Activated gamma-delta T cell treated with anti-CD3 and anti-CD28 coated beads, Interleukin-2, amount 50 U/mL, for 16 hours (primary cell): Measurements from ENCODE around the gene RAB3C.
"Not testable (repeated sequence)": the region's sequence is repeated elsewhere in the genome, so short reads cannot be mapped to it uniquely, and the experiment has no call there.

Experiments
- DNase-seq: peaks from one replicate; pipeline ENCODE4 v3.0.0-alpha.2; 2020; ENCODE audit warnings: low read depth

Gene RAB3C

GRCh38 chr5:58582803-58583491, at the start of gene RAB3C:
Gene RAB3C, plus strand, starts transcription at chr5:58583075. Its CDS starts 134 bp downstream, at chr5:58583209.
- no peak for DNase-seq

GRCh38 chr5:58541935-58542334, 40.9 kb upstream of the RAB3C start:
- not testable (repeated sequence) for DNase-seq

GRCh38 chr5:58542709-58543108, 40.2 kb upstream of the RAB3C start:
- DNase-seq: no peak

- DNase-seq: no peak
Observed at GRCh38 chr5:58543723-58544122, 39.2 kb upstream of the RAB3C start.

DNA sequence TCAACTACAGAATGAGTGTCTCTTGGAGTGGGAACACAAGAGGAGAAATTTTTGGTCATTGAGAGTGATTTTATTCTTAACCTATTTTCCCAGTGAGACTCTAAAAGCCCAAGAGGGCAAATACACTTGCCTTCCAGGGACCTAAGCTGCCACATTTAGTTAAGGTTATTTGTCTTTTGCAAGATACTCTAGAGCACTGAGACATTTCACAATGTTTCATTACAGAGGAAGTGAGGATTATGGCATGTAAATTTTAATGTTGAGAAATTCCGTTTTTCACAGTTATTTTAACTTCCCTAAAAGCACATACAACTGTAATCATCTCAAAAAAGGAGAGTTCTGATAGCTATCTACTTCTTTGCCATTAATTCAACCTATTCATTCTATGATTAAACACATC, 38.7 kb upstream of the RAB3C start:
- no peak for DNase-seq

DNA sequence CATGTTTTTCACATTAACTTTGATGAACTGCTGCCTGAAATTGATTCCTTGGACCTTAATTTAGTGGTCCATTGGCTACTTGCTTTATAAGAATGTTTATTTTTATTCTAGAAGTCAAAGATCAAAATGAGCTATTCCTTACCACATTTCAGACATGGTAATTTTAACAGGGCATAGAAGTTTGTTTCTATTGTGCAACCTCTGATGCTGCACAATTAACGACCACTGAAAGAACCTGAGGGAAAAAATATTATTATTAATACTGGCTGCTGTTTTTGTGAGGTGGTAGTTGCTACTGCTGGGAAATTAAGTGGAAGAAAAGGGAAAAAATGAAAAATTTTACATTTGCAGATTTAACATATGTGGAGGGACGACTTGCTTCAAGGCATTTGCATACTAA, 37.9 kb upstream of the RAB3C start:
- DNase-seq: no peak

DNA sequence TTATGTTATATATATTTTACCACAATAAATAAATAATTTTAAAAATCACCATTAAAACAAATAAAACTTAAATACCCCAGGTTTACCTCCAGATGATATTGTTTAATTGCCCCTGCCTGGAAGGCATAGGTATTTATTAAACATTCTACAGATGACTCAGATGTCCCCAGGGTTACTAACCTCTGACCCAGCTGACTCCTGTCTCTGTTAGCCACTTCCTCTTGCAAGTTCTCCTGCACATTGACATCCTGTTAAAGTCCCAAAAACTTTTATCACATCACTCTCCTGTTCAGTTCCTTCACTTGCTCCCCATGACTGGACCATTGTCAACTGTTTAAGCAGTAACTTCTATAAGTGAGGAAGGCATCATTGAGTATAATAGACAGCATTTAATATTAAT, 37.0 kb upstream of the RAB3C start:
- DNase-seq: no peak

- no peak for DNase-seq
Observed at GRCh38 chr5:58548068-58548467, 34.8 kb upstream of the RAB3C start.

DNA sequence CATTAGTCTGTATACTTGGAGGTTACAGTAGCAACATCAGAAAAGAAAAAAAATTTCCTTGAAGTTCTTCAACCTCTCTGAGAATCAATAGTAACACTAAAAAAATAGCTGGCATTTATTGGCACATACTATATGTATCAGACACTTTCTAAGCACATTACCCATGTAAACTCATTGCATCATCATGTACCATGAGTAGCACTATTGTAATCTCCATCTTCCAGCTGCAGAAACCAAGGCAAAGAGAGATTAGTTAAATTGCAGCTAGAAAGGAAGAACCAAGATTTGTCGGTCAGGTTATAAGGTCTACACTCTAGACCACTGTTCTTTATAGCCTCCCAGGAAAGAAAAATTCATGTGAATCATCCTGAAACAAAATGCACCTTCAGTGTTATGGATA, 31.4 kb upstream of the RAB3C start:
- DNase-seq: no peak

DNA sequence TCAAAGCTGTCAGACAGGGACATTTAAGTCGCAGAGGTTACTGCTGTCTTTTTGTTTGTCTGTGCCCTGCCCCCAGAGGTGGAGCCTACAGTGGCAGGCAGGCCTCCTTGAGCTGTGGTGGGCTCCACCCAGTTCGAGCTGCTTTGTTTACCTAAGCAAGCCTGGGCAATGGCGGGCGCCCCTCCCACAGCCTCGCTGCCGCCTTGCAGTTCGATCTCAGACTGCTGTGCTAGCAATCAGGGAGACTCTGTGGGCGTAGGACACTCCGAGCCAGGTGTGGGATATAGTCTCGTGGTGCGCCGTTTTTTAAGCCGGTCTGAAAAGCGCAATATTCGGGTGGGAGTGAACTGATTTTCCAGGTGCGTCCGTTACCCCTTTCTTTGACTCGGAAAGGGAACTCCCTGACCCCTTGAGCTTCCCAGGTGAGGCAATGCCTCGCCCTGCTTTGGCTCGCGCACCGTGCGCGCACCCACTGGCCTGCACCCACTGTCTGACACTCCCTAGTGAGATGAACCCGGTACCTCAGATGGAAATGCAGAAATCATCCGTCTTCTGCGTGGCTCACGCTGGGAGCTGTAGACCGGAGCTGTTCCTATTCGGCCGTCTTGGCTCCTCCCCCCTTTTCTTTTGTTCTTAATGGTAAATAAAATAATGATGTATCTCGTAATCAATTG, 25.1 kb upstream of the RAB3C start:
- DNase-seq: not testable (repeated sequence)

- DNase-seq: not testable (repeated sequence)
Observed at GRCh38 chr5:58563016-58563700, 19.7 kb upstream of the RAB3C start.

DNA sequence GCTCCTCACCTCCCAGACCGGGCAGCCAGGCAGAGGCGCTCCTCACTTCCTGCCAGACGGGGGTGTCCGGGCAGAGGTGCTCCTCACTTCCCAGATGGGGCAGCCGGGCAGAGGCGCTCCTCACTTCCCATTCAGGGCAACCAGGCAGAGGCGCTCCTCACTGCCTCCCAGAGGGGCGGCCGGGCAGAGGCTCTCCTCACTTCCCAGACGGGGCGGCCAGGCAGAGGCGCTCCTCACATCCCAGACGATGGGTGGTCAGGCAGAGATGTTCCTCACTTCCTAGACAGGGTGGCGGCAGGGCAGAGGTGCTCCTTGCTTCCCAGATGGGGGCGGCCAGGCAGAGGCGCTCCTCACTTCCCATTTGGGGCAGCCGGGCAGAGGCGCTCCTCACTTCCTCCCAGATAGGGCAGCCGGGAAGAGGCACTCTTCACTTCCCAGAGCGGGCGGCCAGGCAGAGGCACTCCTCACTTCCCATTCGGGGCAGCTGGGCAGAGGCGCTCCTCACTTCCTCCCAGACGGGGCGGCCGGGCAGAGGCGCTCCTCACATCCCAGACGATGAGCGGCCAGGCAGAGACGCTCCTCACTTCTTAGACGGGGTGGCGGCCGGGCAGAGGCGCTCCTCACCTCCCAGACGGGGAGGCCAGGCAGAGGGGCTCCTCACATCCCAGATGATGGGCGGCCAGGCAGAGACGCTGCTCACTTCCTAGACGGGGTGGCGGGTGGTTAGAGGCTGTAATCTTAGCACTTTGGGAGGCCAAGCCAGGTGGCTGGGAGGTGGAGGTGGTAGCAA, 18.6 kb upstream of the RAB3C start:
- not testable (repeated sequence) for DNase-seq

GRCh38 chr5:58565033-58565432, 17.8 kb upstream of the RAB3C start:
- no peak for DNase-seq

GRCh38 chr5:58571501-58571900, 11.4 kb upstream of the RAB3C start:
- DNase-seq: no peak

GRCh38 chr5:58572973-58573372, 9.9 kb upstream of the RAB3C start:
- not testable (repeated sequence) for DNase-seq

GRCh38 chr5:58579781-58580180, 3.1 kb upstream of the RAB3C start:
- no peak for DNase-seq

- DNase-seq: no peak
Observed at GRCh38 chr5:58582019-58582802, 664 bp upstream of the RAB3C start.

DNA sequence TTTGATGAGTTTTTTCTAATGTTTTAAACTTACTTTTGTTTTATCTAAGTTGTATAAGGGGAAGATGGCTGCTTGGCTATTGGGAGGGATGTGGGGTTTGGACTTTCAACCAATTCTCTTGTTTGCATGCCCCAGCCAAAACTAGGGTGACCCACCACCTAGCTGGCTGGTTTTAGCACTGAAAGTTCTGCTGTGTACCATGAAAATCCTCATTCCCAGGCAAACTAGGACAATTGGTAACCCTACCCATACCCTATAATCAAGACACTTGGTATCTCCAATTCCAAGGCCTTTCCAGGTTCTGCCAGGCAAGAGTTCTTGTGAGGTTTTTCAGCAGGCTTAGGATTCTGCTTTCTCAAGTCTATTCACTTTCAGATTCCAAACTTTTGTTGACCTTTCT, 13.1 kb downstream of the RAB3C start:
- DNase-seq: no peak

- DNase-seq: no peak
Observed at GRCh38 chr5:58598440-58598839, 15.6 kb downstream of the RAB3C start.

GRCh38 chr5:58599217-58599616, 16.3 kb downstream of the RAB3C start:
- DNase-seq: no peak

GRCh38 chr5:58600613-58601012, 17.7 kb downstream of the RAB3C start:
- DNase-seq: not testable (repeated sequence)

DNA sequence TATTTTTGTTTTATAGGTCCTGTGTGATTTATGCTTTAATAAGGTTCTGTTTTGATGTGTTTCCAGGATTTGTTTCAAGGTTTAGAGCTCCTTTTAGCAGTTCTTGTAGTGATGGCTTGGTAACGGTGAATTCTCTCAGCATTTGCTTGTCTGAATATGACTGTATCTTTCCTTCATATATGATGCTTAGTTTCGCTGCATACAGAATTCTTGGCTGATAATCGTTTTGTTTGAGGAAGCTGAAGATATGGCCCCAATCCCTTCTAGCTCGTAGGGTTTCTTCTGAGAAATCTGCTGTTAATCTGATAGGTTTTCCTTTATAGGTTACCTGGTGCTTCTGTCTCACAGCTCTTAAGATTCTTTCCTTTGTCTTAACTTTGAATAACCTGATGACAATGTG, 20.0 kb downstream of the RAB3C start:
- DNase-seq: not testable (repeated sequence)
